Measurements from ENCODE around the gene TMEM150A.

GRCh38 chr2:85649201-85650190 lies 47.0 kb upstream of the TMEM150A start:
- TF ChIP-seq CTCF (IDR thresholded peaks at IDR 0.05; ENCODE audit: low read depth, low read length, poor library complexity, severe bottlenecking), result no peak
- TF ChIP-seq EZH2phosphoT487 (IDR thresholded peaks at IDR 0.05; ENCODE audit: borderline replicate concordance, low read length), result no peak

Data from DOHH2 (cell line).